ENCODE data around the gene PSMC2.

PSMC2 gene

DNA sequence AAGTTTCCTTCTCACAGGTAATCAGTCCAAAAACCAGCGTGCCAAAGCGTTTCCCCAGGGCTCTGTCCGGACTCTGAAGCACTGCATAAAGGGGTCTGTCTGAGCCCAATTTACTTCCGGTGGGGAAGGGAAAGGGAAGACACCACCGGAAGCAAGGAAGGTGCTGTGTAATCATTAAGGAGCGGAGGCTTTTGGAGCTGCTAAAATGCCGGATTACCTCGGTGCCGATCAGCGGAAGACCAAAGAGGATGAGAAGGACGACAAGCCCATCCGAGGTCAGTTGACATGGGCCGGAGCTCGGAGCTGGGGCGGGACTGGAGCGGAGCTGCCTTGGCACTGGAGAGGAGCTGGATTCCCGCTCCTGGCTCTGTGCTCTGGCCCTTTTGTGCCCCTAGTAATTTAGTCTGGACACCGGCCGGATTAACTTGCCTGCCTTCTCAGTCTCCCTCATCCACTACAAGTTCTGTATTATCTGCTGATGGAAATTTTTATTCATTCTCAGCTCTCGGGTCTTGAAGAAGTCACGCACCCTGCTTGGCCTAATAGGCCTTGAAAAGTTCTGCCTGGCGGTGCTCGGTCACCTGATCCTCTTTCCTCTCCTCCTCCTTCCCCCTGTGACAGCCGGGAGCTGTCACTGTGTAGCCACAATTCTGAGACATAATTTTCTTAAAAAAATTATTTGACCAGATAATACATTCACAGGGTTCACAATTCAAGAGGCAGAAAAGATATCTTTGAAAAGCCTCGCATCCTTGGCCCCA, at the start of gene PSMC2:
TSS of gene PSMC2 (plus strand) at position 137 of the 761 bp plus-strand sequence. CDS start at position 206, 69 bp downstream.
- peak; percentile 76 for DNase-seq (ENCODE audit: low read depth)

DNA sequence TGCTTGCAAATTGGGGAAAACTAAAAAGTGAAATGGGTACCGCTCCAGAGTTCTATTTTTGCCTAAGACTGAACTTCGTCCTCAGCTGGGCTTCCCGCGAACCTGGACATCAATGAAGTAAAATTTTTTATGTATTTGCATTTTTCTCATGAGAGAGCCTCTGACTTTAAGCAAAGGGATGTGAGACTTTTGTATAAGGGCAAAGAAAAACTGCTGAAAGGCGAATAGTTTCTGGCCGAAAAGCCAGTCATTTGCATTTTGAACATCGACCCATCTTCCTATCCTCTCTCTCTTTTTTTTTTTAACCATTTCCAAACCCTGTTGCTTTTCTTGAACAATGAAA, 49.6 kb upstream of the PSMC2 start:
- no peak for DNase-seq (ENCODE audit: low read depth)

DNA sequence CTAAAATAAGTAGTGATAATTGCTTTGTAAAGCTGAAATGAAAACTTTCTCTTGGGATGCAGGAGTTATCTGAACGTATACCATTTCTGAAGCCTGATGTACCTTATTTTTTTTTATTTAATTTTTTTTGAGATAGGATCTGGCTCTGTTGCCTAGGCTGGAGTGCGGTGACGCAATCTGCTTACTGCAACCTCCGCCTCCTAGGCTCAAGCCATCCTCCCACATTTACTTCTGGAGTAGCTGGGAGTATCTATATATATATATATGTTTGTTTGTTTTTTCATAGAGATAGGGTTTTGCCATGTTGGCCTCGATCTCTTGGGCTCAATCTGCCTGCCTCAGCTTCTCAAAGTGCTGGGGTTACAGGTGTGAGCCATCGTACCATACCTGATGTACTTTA, 47.8 kb upstream of the PSMC2 start:
- DNase-seq (ENCODE audit: low read depth), result no peak

DNA sequence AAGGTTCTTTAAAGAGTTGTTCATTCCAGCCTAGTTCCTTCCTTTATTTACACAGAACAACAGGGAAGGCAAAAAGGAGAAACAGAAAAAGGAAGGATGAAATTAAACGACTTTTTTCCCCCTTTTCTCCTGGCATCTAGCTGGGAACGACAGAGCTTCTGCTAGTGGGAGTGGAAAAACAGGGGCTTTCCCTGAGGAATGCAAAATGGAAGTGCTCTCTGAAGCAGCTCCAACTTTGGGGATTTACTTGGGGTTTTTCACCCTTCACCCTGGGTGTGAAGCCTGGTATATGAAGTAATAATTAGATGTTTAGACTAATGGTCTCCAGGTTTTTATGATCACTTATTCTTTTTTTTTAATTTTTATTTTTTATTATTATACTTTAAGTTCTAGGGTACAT, 46.0 kb upstream of the PSMC2 start:
- DNase-seq (ENCODE audit: low read depth), result no peak

DNA sequence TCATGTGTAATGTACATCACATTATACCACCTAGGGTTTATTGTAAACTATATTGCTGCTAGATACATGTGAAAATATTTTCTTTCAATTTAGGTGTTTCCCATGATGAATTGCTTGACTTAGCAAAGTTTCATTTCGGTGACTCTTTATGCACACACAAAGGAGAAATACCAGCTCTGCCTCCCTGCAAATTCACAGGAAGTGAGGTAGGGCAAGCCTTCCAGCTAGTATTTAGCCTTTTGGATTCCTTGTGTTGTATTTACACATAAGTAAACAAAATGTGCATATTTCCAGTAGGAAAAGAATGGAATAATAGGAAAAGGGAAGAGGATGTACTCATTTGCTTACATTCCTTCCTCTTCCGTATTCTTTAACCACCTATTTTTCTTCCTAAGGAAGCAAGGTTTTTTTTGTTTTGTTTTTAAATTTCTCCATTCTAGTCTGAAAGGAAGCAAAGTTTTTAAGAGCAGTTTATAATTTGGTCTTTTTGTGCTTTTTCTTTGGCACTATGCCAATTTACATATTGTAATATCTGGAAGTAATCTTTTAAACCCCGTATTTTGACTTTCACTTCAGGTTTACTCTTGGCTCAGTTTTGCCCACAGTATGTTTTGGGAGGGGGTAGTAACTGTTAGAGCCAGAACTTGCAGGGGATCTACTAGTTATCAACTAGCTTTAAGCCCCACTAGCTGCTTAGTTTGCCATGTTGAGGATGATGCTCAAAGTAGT, 39.8 kb upstream of the PSMC2 start:
- no peak for DNase-seq (ENCODE audit: low read depth)

DNA sequence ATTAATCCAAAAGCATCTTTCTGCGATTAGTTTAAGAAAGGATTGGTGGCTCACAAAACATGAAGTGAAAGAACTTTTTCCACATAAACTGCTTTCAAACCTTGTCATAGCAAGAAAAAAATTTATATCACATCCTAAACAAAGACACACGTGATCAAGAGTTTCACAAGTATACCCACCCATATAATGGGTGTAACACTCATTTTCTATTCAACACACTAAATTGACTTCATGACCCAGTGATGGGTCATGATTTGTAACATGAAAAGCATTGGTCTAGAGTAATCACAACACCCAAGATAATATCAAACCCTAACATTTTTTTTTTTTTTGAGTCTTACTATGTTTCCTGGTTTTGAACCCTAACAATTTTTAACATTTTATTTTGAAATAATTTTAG, 32.6 kb upstream of the PSMC2 start:
- DNase-seq (ENCODE audit: low read depth), result no peak

DNA sequence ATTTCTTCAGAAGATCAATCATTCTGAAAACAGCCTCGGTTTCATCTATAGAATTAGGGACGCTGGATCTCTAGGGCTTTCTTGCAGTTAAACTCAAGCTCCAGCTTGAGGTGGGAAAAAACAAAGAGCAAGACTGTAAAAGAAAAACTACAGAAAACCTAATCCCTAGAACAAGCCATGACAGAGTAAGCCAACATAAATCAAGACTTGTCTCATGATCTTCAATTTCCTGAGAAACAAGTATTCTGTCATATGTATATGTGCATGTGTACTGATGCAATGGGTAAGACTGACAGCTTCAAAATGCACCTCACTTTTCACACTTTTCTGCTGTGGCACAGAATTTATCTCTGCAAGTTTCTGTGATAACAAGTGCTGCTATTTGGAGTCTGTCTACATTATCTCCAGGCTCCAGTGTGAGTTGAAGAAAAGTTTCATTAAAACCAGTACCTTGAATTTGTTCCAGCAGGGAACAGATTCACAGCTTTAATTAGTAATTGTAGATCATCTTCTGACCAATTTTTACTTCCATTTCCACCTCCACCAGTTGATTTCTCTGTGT, 31.0 kb upstream of the PSMC2 start:
- DNase-seq (ENCODE audit: low read depth), result no peak

DNA sequence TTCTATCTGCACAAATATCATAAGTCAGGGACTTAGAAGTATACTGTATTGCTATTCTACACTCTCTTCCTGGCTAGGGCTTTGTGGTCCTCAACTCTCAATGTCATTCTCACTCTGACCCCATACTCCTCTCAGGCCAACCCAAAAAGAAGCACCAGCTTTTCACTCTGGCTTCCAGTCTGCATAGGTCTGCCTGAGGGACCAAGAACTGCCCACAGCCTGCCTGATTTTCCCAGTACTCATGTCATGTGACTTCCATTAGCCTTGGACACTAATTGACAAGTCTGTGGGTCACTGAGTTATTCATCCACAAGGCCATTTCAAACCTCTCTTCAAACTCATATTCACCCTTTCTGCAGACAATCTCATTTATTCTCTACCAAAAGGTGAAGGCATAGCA, 30.4 kb upstream of the PSMC2 start:
- DNase-seq (ENCODE audit: low read depth), result no peak

DNA sequence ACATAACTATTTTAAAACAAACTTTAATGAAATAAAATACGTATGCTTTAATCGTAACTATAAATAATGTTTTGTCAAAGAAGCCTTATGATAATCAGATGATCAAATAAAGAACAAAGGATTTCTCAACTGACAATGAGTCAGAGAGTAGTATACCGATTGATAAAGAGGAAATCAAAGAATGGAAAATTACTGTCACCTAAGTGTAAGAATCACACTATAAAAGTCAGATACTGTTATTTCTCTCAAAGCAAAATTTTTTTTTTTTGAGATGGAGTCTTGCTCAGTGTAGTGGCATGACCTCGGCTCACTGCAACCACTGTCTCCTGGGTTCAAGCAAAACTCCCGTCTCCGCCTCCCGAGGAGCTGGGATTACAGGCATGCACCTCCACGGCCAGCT, 21.7 kb upstream of the PSMC2 start:
- no peak for DNase-seq (ENCODE audit: low read depth)

DNA sequence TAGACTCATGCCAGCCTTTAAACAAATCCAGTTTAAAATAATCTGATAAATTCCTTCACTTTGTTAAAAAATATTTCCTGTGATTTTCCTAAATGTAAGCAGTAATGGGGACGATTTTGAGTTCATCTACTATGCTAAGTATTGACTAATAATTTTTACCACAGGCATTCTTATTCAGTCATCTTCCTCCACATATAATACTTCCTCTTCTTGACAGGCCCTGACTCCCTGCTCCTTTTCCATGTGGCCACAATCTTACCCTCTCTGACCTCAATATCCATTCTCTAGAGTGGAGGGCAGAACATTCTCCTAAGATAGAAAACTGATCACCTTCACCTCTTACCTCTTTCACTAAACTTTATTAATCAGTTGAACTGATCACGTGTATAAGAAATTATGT, 10.7 kb upstream of the PSMC2 start:
- DNase-seq (ENCODE audit: low read depth), result no peak

DNA sequence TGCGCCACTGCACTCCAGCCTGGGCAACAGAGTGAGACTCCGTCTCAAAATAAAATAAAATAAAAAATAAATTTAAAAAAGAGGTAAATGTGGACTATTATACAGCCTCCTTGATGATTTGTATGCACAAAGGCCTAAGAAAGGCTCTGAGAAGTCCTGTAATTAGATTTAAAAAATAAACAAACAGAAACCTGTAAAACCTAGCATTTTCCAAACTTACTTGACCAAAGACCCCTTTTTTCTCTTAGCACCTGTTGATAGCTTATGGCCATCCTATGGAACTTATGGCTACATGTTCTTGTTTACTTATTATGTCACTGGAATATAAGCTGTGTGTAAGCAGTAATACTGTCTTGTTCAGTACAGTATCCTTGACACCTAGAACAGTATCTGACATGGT, 8.6 kb upstream of the PSMC2 start:
- DNase-seq (ENCODE audit: low read depth), result no peak

DNA sequence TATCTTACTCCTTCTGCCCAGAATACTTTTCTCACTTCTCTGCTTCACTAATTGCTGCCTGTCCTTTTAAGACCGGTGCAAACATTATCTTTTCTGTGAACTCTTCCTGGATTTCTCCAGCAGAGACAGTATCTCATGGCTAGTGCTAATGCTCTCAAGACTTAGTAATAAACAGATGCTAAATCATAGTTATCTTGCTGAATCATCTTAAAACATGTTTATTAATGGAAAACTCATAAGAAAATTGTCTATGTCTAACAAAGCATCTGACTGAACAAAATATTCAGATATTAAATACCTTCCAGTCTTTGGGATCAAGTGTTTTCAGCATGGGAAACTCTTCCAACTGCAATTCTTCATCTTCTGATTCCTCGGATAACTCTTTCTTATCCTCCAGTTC, 6.0 kb upstream of the PSMC2 start:
- DNase-seq (ENCODE audit: low read depth), result no peak

DNA sequence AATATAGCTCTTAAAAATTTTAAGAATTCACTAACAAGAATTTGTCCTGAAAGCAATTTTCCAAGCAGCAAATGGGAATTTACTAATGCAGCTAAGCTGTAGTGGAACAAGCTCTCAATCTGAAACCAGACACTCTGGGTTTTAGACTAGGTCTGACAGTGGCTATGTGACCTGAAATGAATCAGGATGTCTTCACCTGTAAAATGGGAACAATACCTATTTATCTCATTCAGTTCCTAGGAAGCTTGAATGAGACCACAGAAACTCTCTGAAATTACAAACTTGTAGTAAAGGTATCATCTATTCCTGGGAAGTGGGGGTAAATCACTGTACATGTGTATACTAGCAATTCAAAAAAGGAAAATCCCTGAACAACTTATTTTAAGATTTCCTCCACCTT, 4.1 kb upstream of the PSMC2 start:
- no peak for DNase-seq (ENCODE audit: low read depth)

DNA sequence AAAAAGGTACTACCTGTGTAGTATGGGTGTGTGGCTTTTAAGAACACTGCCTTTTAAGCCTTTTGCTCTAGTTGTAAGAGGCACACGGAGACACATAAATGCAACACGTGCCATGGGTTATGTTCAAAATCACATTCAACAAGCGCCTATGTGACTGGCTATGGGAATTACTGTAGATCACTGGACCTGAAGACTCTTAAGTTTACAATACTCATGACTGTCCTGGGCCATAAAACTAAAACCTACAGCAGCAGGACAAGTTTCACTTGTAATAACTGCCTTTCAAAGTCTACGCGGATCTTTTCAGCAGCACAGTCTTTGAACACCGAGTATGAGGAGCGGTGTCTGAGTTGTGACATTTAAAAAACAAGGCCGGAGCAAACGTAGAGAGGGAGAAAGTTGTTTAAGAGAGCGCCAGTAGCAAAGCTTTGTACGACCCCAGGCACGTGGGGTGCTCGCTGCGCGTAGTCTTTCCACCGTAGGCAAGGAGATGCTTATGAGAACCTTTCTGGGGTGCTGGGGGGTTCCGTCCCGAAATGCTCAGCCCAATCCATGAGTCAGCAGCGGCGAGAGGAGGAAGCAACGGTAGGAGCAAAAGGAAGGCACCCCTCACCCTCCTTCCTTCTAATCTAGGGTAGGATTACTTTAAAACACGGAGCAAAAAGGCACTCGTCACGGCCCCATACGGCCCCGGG, 3.5 kb upstream of the PSMC2 start:
- DNase-seq (ENCODE audit: low read depth), result peak; percentile 9

DNA sequence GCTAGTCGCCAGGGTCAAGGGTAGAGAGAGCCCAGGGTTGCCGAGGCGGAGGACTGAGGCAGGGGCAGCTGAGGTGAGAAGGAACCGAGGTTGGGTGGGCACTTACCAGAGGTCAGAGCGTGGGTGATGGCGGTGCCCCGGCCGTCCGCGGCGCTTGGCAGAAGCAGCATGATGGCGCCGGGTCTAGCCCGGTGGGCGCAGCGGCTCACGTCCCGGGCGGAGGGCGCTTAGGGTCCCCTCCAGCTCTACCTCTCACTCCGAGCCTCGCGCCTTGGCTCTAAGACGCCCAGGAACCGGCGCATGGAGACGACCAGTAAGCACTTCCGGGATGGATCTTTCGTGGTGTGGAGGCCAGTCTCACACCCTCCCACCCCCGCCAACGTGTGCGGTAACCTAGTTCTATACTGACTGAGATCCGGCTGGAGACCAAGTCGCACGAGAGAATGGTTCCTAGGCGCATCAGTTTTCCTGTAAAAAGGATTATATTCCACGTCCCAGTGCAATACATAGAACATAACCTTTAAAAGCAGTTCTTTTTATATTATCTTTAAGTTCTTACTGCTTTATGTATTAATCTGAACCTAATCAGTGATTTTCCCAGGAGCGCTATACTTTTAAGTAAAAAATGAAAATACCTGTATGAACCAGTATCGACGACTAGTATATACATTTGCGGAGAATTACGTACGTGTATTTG, 2.8 kb upstream of the PSMC2 start, which contains the start of gene DNAJC2:
TSS of gene DNAJC2 (minus strand) at position 315 of the 697 bp plus-strand sequence. CDS start at position 170, 145 bp downstream.
- DNase-seq (ENCODE audit: low read depth), result peak; percentile 60

DNA sequence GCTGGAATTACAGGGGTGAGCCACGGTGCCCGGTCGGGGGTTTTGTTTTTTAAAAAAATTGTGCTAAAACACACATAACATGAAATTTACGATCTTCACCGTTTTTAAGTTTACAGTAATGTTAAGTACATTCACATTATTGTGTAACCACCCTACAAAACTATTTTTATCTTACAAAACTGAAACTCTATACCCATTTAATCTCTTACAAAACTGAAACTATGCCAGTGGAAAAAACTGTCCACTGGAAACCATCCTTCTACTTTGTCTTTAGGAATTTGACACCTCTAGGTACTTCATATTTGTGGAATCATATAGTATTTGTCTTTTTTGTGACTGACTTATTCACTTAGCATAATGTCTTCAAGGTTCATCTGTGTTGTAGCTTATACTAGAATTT, 1.0 kb upstream of the PSMC2 start:
- no peak for DNase-seq (ENCODE audit: low read depth)

DNA sequence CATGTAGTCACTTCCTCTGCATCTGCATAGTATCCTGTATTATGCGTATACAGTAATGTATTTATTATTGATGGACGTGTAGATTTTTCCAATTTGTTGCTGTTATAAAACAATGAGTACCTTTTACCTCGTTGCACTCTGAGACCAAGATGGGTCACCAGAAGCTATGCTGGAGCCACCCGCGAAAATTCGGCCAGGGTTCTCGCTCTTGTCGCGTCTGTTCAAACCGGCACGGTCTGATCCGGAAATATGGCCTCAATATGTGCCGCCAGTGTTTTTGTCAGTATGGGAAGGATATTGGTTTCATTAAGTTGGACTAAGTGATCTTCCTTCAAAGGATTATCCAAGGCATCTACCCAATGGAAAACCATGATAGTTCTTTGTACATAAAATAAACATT, 1.0 kb downstream of the PSMC2 start:
- no peak for DNase-seq (ENCODE audit: low read depth)

DNA sequence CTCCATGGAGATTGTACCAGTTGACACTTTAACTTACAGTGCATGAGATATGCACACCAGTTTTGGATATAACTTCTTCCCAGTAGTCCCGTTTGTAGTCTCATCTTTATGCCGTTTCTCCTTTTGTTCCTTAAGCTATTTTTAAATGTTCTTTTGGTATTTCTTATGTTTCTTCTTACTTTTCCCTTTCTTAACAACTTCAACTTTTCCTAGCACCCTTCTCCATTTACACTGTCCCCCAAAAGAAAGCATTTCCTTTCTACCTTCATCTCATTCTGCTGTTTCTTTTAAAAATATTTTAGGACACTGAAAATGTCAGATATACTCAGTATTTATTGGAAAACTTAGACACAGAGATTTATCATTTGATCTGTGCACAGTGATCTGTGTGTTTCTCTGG, 1.5 kb downstream of the PSMC2 start:
- DNase-seq (ENCODE audit: low read depth), result no peak

DNA sequence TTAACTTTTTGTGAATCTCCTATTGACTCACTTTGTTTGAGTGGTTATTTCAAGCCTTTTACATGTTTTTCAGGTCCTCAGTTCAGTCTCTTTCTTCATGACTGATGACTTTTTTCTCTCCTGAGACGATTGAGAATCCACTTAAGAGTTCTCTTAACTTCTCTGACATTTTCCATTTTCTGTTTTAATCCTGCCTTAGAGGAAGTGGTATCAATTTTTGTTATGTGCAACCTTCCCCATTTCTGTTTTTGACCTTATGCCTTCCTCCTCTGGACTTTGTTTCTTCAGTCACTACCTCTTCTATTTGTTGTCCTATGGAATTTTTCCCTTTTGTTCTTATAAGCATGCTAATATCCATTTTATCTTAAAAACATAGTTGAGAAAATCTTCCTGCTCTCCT, 2.4 kb downstream of the PSMC2 start:
- no peak for DNase-seq (ENCODE audit: low read depth)

DNA sequence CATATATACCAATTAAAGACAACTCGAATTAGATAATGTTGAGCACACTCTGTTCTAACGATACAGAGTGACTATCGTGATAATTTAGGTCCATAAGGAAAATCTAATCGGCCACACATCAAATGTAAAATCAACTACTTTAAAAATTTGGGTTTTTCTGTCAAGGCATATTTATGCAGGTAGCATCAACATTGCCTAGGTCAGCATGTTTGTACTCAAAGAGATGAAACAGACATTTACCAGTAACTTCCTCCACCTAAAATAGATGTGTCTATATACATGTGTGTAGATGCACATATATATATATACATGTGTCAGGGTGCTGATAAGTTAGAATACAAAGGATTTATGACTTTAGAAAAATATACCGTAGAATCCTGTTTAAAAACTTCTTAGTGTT, 22.0 kb downstream of the PSMC2 start:
- DNase-seq (ENCODE audit: low read depth), result no peak

DNA sequence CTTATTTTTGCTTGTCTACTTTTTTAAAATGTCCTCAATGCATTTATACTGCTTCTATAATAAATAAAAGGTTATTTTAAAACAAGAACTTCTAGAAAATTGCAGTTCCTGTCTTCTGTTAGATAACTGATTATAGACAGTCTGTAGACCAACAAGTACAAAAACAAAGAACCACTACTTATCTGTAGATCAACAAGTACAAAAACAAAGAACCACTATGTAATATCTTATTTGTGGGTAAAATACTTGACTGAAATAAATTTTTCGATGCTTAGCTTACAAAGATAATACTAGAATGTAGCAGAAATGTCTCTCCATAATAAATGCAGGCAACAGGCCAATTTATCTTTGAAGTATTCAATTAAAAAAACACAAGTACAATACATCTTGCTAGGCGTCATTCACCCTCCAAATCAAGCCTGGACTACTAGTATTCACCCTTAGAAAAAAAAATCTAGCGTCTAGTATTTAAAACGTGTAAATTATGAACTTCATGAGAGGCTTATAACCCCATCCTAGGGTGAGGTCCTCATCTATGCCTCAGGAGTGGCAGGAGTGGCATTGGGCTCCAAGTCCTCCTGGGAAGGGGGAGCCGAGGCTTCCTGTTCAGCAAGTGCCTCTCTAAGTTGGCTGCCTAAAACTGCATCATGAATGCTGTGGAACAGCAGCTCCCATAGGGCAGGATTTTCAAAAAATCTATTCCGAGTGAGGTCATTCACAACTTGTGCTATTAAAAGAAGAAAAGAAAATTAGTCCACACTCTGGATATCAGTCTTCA, 26.6 kb downstream of the PSMC2 start:
- no peak for DNase-seq (ENCODE audit: low read depth)
